ENCODE measurements around the gene GPA33. TPM values are rescaled to one million over a fixed set of nuclear protein-coding genes. Genes with fewer than 3 reads are reported as not detected.

Gene GPA33
- total RNA-seq, 1 donor from 2014 or later = 1.2 TPM

- H3K27ac Mint-ChIP-seq = no peak overlapping the region
- no peaks in the 10 kb centered on the region for H3K4me1 Mint-ChIP-seq
- no peaks in the 10 kb centered on the region for H3K27me3 Mint-ChIP-seq (ENCODE audit: low read depth)
- H3K9me3 Mint-ChIP-seq = no peaks in the 10 kb centered on the region
- no peaks in the 10 kb centered on the region for H3K36me3 Mint-ChIP-seq
- no peak for TF ChIP-seq CTCF (IDR thresholded peaks at IDR 0.05; ENCODE audit: unreplicated experiment)
- no peak overlapping the region for H3K4me3 Mint-ChIP-seq
- DNase-seq (ENCODE audit: low spot score in 2 of 2, unreplicated experiment in 2 of 2) = no peak
Measured at GRCh38 chr1:167086768-167087167, 3.4 kb downstream of the GPA33 start.

- Mint-ChIP-seq H3K9me3 (no peaks in the 10 kb centered on the region), H3K27me3 (ENCODE audit: low read depth) (no peaks in the 10 kb centered on the region), H3K4me3 (no peak overlapping the region), H3K36me3 (no peaks in the 10 kb centered on the region), H3K4me1 (no peaks in the 10 kb centered on the region), H3K27ac (no peak overlapping the region)
- no peak for DNase-seq (ENCODE audit: low spot score in 2 of 2, unreplicated experiment in 2 of 2)
- TF ChIP-seq CTCF (IDR thresholded peaks at IDR 0.05; ENCODE audit: unreplicated experiment) = no peak
Measured at GRCh38 chr1:167086033-167086432, 4.1 kb downstream of the GPA33 start.

- Mint-ChIP-seq H3K9me3 (no peaks in the 10 kb centered on the region), H3K36me3 (no peaks in the 10 kb centered on the region), H3K4me3 (no peak overlapping the region), H3K27ac (no peak overlapping the region), H3K4me1 (no peaks in the 10 kb centered on the region), H3K27me3 (ENCODE audit: low read depth) (peaks cover 9% of the 10 kb centered on the region)
- no peak for DNase-seq (ENCODE audit: low spot score in 2 of 2, unreplicated experiment in 2 of 2)
- no peak for TF ChIP-seq CTCF (IDR thresholded peaks at IDR 0.05; ENCODE audit: unreplicated experiment)
Measured at GRCh38 chr1:167084757-167085156, 5.4 kb downstream of the GPA33 start.

GRCh38 chr1:167083871-167084270 is 6.3 kb downstream of the GPA33 start:
- no peak for TF ChIP-seq CTCF (IDR thresholded peaks at IDR 0.05; ENCODE audit: unreplicated experiment)
- H3K36me3 Mint-ChIP-seq = no peaks in the 10 kb centered on the region
- peaks cover 9% of the 10 kb centered on the region for H3K27me3 Mint-ChIP-seq (ENCODE audit: low read depth)
- DNase-seq (ENCODE audit: low spot score in 2 of 2, unreplicated experiment in 2 of 2) = no peak
- no peak overlapping the region for H3K4me3 Mint-ChIP-seq
- no peak overlapping the region for H3K27ac Mint-ChIP-seq
- no peaks in the 10 kb centered on the region for H3K4me1 Mint-ChIP-seq
- H3K9me3 Mint-ChIP-seq = no peaks in the 10 kb centered on the region

GRCh38 chr1:167083066-167083665 is 7.0 kb downstream of the GPA33 start:
- Mint-ChIP-seq H3K27me3 (ENCODE audit: low read depth) (peaks cover 9% of the 10 kb centered on the region), H3K27ac (no peak overlapping the region), H3K36me3 (no peaks in the 10 kb centered on the region), H3K9me3 (no peaks in the 10 kb centered on the region), H3K4me1 (no peaks in the 10 kb centered on the region), H3K4me3 (no peak overlapping the region)
- TF ChIP-seq CTCF (IDR thresholded peaks at IDR 0.05; ENCODE audit: unreplicated experiment) = no peak
- DNase-seq (ENCODE audit: low spot score in 2 of 2, unreplicated experiment in 2 of 2) = no peak
